22Rv1 (cell line): ENCODE data around the gene KIAA1217.

ENCODE experiments used
- ZFX ChIP-seq: fragments of 450-650 bp; IDR thresholded peaks from 2 replicates; pipeline ENCODE4 v1.6.1; 2017; ENCODE audit warnings: antibody characterized with exemption, borderline replicate concordance
- TF ChIP-seq, protein P1 (sequence below): fragments of 450-650 bp; IDR thresholded peaks from 2 replicates; pipeline ENCODE4 v1.5.1; 2017; ENCODE audit warnings: mild to moderate bottlenecking

GRCh38 chr10:24287559-24288195, 78.7 kb downstream of the KIAA1217 start:
- TF ChIP-seq, protein P1, sequence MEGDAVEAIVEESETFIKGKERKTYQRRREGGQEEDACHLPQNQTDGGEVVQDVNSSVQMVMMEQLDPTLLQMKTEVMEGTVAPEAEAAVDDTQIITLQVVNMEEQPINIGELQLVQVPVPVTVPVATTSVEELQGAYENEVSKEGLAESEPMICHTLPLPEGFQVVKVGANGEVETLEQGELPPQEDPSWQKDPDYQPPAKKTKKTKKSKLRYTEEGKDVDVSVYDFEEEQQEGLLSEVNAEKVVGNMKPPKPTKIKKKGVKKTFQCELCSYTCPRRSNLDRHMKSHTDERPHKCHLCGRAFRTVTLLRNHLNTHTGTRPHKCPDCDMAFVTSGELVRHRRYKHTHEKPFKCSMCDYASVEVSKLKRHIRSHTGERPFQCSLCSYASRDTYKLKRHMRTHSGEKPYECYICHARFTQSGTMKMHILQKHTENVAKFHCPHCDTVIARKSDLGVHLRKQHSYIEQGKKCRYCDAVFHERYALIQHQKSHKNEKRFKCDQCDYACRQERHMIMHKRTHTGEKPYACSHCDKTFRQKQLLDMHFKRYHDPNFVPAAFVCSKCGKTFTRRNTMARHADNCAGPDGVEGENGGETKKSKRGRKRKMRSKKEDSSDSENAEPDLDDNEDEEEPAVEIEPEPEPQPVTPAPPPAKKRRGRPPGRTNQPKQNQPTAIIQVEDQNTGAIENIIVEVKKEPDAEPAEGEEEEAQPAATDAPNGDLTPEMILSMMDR: no peak
- TF ChIP-seq ZFX: no peak
